DOHH2 (cell line): ENCODE data around the gene HAPSTR1.

Source experiments
- H3F3A ChIP-seq: fragments of 200-600 bp; sonication (generic), shearing (Covaris generic); 2 replicates; pipeline ENCODE4 v1.6.0; 2016; ENCODE audit warnings: antibody characterized with exemption, mild to moderate bottlenecking; ENCODE audit not compliant: control insufficient read depth, insufficient read depth
- H3K27ac ChIP-seq: fragments of 200-600 bp; sonication (generic); 2 replicates; pipeline ENCODE4 v1.5.1; 2014; ENCODE audit warnings: low read depth, mild to moderate bottlenecking, low read length, moderate library complexity
- H3K27me3 ChIP-seq: fragments of 200-600 bp; sonication (generic); 2 replicates; pipeline ENCODE4 v1.6.1; 2014; ENCODE audit warnings: mild to moderate bottlenecking, low read length, mixed read lengths; ENCODE audit not compliant: control insufficient read depth
- H3K36me3 ChIP-seq: fragments of 200-600 bp; sonication (generic); 2 replicates; pipeline ENCODE4 v1.6.1; 2014; ENCODE audit warnings: mild to moderate bottlenecking, low read length, moderate library complexity, mixed read lengths; ENCODE audit not compliant: control insufficient read depth
- H3K4me1 ChIP-seq: fragments of 200-600 bp; sonication (generic); 2 replicates; pipeline ENCODE4 v1.6.1; 2014; ENCODE audit warnings: mild to moderate bottlenecking, low read length, mixed read lengths; ENCODE audit not compliant: control insufficient read depth
- H3K4me2 ChIP-seq: fragments of 200-600 bp; sonication (generic); 2 replicates; pipeline ENCODE4 v1.6.0; 2014; ENCODE audit warnings: mild to moderate bottlenecking, low read length, moderate library complexity
- H3K4me3 ChIP-seq: fragments of 200-600 bp; sonication (generic); 2 replicates; pipeline ENCODE4 v1.5.1; 2014; ENCODE audit warnings: mild to moderate bottlenecking, low read length, mixed read lengths
- H3K79me2 ChIP-seq: fragments of 200-600 bp; sonication (generic); 2 replicates; pipeline ENCODE4 v1.6.1; 2014; ENCODE audit warnings: mild to moderate bottlenecking, low read length, mixed read lengths; ENCODE audit not compliant: control insufficient read depth
- H3K9me2 ChIP-seq: fragments of 200-600 bp; sonication (generic); replicated peaks from 2 replicates; pipeline ENCODE4 v1.6.1; 2014; ENCODE audit warnings: mild to moderate bottlenecking, low read length, mixed read lengths; ENCODE audit not compliant: control insufficient read depth
- H3K9me3 ChIP-seq: fragments of 200-600 bp; sonication (generic); 2 replicates; pipeline ENCODE4 v1.6.1; 2014; ENCODE audit warnings: antibody characterized with exemption, low read length, mixed read lengths; ENCODE audit not compliant: control insufficient read depth, insufficient read depth
- H4K20me1 ChIP-seq: fragments of 200-600 bp; sonication (generic); 2 replicates; pipeline ENCODE4 v1.6.0; 2014; ENCODE audit warnings: low read depth, mild to moderate bottlenecking, antibody characterized with exemption, low read length, moderate library complexity; ENCODE audit not compliant: control insufficient read depth, insufficient read depth
- CTCF ChIP-seq: fragments of 200-600 bp; sonication (generic); IDR thresholded peaks from one replicate; pipeline ENCODE4 v1.5.1; 2014; ENCODE audit warnings: antibody characterized with exemption, mild to moderate bottlenecking, low read depth, low read length; ENCODE audit not compliant: poor library complexity, severe bottlenecking
- EZH2phosphoT487 ChIP-seq: fragments of 200-600 bp; sonication (generic); IDR thresholded peaks from 2 replicates; pipeline ENCODE4 v1.6.1; 2017; ENCODE audit warnings: borderline replicate concordance, mild to moderate bottlenecking, antibody characterized with exemption, low read length, moderate library complexity, mixed read lengths

The HAPSTR1 gene

DNA sequence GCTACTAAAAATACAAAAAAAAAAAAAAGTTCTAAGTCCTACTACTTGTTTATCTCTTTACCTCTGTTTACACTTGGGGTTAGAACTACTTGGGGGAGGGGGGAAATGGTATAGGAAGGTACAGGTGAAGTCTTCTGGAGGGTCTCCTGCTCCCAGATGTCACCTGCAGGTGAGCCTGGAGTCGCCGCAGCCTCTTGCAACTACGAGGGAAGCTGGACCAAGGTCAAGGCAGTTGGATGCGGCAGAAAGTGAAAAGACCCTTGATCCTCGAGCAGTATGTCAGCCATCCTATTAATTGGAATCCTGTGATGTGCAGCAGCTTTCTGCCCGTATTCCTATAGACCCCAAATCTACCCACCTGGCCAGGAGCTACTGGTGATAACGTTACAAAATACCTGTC, 33.0 kb downstream of the HAPSTR1 start:
- Histone ChIP-seq H3K36me3 (peaks cover 39% of the 10 kb centered on the region), H3F3A (0 out of 2 replicates have a peak, but pooled peaks cover 2% of the 10 kb centered on the region), H3K27ac (no peak overlapping the region)

GRCh38 chr16:9124908-9125584, 33.6 kb downstream of the HAPSTR1 start:
- Histone ChIP-seq H3K9me2 (no peaks in the 10 kb centered on the region), H3K27me3 (no peaks in the 10 kb centered on the region), H3K27ac (no peak overlapping the region), H3K79me2 (peaks cover 23% of the 10 kb centered on the region), H3K4me2 (no peak overlapping the region), H3K4me1 (peaks cover 5% of the 10 kb centered on the region), H3K9me3 (no peaks in the 10 kb centered on the region), H4K20me1 (peaks cover 9% of the 10 kb centered on the region), H3K4me3 (no peak overlapping the region), H3K36me3 (peaks cover 33% of the 10 kb centered on the region), H3F3A (0 out of 2 replicates have a peak, but pooled peaks cover 2% of the 10 kb centered on the region)
- TF ChIP-seq CTCF (peak; percentile 16), EZH2phosphoT487 (no peak)

More for the DNA sequence above, 33.0 kb downstream of the HAPSTR1 start:
- H3K79me2 ChIP-seq: peaks cover 29% of the 10 kb centered on the region
- H3K9me3 ChIP-seq: no peaks in the 10 kb centered on the region
- peaks cover 5% of the 10 kb centered on the region for H3K4me1 ChIP-seq
- no peaks in the 10 kb centered on the region for H3K9me2 ChIP-seq
- no peak overlapping the region for H3K4me2 ChIP-seq
- TF ChIP-seq EZH2phosphoT487 (no peak), CTCF (no peak)
- H4K20me1 ChIP-seq: peaks cover 9% of the 10 kb centered on the region
- H3K4me3 ChIP-seq: no peak overlapping the region
- H3K27me3 ChIP-seq: no peaks in the 10 kb centered on the region

GRCh38 chr16:9125658-9126505, 34.4 kb downstream of the HAPSTR1 start:
- H3K4me3 ChIP-seq: no peak overlapping the region
- H3K4me1 ChIP-seq: peaks cover 5% of the 10 kb centered on the region
- H3F3A ChIP-seq: 0 out of 2 replicates have a peak, but pooled peaks cover 7% of the 10 kb centered on the region
- TF ChIP-seq EZH2phosphoT487: no peak
- TF ChIP-seq CTCF: no peak
- H3K9me2 ChIP-seq: no peaks in the 10 kb centered on the region
- H3K4me2 ChIP-seq: no peak overlapping the region
- H3K36me3 ChIP-seq: peaks cover 28% of the 10 kb centered on the region
- H3K27ac ChIP-seq: no peak overlapping the region
- H3K9me3 ChIP-seq: no peaks in the 10 kb centered on the region
- H3K27me3 ChIP-seq: no peaks in the 10 kb centered on the region
- peaks cover 9% of the 10 kb centered on the region for H4K20me1 ChIP-seq
- peaks cover 18% of the 10 kb centered on the region for H3K79me2 ChIP-seq
